GM21825 (cell line): Measurements from ENCODE around the gene UBAP1L.
"Not testable (repeated sequence)": the region's sequence is repeated elsewhere in the genome, so short reads cannot be mapped to it uniquely, and the experiment has no call there.

ENCODE experiments used
- ATAC-seq: cut with Tn5 transposase; IDR thresholded peaks from one replicate; pipeline ENCODE4 v1.9.1; 2021; ENCODE audit warnings: mild to moderate bottlenecking, moderate library complexity; ENCODE audit not compliant: unreplicated experiment

The UBAP1L gene

GRCh38 chr15:65115086-65115485, at the start of gene UBAP1L:
UBAP1L (minus strand) TSS chr15:65115200; CDS start chr15:65106215, 8,985 bp downstream.
- no peak for ATAC-seq

- ATAC-seq: no peak
Measured at GRCh38 chr15:65164139-65164538, 49.1 kb upstream of the UBAP1L start.

DNA sequence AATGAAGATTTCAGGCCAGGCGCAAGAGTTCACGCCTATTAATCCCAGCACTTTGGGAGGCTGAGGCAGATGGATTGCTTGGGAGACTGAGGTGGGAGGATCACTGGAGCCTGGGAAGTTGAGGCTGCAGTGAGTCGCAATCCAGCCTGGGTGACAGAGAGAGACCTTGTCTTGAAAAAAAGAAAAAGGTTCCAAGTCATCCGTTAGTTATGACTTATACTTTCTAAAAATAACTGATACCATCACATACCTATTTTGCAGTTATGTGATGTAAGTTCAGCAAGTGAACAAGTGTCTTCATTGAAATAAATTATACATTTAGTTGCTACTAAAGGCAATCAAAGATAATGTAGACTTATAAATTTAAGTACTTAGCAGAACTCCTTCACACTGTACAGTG, 48.0 kb upstream of the UBAP1L start:
- no peak for ATAC-seq

DNA sequence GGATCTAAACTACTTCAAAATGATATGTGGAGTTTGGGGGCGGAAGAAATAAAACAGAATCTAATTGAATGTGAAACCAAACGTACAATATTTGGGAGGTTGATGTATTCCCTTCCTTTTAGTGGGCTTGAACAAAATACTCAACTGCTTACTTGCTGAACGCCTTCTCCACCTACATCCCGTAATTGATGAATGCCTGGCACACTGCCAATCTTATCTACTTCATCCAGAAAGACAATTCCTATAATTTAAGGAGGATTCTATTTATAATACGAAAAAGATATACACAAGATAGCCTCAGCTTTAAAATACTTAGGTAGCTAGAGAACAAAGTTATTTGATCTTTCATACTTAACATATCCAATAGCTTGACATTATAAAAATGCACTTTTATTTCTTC, 41.7 kb upstream of the UBAP1L start:
- ATAC-seq: no peak

DNA sequence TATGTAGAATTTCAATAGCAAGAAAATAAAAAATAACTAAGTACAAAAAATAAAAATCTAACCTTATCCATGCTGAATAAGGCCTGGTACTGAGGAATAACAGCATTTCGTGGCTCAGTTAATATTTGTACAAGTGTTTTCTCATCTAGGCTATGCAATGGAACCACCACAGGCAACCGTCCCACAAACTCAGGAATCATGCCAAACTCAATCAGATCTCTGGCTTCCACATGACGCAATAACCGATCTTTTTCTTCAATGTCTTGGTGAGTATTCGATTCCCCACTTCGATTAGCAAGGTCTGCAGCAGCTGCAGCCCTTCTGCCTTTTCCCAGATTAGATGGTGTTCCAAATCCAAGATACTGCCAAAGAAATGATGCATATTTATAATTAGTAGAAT, 39.7 kb upstream of the UBAP1L start:
- no peak for ATAC-seq

GRCh38 chr15:65147902-65148301, 32.9 kb upstream of the UBAP1L start:
- ATAC-seq: no peak

- ATAC-seq: no peak
Measured at GRCh38 chr15:65146438-65146837, 31.4 kb upstream of the UBAP1L start.

- not testable (repeated sequence) for ATAC-seq
Measured at GRCh38 chr15:65138631-65139030, 23.6 kb upstream of the UBAP1L start.

DNA sequence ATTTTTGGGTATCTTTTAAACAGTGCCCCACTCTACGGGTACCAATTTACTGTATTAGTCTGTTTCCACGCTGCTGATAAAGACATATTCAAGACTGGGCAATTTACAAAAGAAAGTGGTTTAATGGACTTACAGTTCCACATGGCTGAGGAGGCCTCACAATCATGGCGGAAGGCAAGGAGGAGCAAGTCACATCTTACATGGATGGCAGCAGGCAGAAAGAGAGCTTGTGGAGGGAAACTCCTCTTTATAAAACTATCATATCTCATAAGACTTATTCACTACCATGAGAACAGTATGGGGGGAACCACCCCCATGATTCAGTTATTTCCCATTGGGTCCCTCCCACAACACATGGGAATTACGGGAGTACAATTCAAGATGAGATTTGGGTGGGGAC, 22.9 kb upstream of the UBAP1L start:
- not testable (repeated sequence) for ATAC-seq

DNA sequence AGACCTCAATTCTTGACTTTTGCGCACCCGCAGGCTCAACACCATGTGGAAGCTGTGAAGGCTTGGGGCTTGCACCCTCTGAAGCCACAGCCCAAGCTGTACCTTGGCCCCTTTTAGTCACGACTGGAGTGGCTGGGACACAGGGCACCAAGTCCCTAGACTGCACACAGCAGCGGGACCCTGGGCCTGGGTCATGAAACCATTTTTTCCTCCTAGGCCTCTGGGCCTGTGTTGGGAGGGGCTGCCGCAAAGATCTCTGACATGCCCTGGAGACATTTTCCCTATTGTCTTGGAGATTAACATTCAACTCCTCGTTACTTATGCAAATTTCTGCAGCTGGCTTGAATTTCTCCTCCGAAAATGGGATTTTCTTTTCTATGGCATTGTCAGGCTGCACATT, 22.1 kb upstream of the UBAP1L start:
- ATAC-seq: not testable (repeated sequence)

GRCh38 chr15:65134538-65134937, 19.5 kb upstream of the UBAP1L start:
- no peak for ATAC-seq

DNA sequence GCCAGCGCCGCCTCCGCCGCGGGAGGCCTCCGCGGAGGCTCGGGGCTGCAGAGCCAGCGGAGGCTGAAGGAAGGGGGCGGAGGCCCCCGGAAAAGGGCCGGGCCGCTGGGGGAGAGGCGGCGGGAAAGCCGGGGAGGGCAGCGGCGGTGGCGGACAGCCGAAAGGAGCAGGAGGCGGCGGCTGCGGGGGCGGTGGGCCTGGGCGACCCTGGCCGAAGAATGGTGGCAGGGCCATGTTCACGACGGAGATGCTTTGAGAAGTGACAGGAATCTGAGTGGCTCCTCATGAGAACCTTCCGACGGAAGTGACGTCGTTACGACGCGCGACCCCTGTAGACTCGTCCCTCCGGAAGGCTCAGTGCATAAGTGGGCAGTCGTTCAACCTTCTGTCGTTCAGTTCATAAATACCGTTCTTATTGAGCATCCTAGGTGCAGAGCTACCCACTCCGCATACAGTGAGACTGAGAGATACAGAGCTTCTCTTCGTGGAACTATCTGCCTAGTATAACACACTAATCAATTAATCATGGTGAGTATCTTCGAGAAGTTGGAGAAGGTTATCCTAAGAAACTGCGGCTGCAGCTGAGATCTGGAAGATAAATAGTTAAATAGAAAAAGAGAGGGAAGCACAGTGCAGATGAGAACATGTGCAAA, 18.7 kb upstream of the UBAP1L start, which contains the start of gene PDCD7:
PDCD7 (minus strand) TSS at position 261 of the 653 bp plus-strand sequence; CDS start at position 234, 27 bp downstream.
- peak; percentile 88 for ATAC-seq

- ATAC-seq: peak; percentile 37
Measured at GRCh38 chr15:65132878-65133547, 18.0 kb upstream of the UBAP1L start.

GRCh38 chr15:65130941-65131340, 15.9 kb upstream of the UBAP1L start:
- no peak for ATAC-seq

DNA sequence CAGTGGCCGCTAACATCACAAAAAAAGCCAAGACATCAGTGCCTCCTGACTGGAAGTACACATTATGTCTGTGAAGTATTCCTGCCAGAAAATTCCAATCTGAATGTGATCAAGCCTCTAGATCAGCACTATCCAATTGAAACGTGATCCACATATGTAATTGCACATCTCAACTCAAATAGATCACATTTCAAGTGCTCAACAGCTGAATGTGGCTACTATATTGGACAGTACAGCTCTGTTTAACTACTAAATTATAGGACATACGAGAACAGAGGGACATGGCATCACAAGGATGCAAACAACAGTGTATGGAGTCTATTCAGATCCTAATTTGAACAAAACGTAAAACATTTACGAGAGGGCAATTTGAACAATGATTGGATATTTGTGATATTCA, 542 bp upstream of the UBAP1L start:
- ATAC-seq: no peak

DNA sequence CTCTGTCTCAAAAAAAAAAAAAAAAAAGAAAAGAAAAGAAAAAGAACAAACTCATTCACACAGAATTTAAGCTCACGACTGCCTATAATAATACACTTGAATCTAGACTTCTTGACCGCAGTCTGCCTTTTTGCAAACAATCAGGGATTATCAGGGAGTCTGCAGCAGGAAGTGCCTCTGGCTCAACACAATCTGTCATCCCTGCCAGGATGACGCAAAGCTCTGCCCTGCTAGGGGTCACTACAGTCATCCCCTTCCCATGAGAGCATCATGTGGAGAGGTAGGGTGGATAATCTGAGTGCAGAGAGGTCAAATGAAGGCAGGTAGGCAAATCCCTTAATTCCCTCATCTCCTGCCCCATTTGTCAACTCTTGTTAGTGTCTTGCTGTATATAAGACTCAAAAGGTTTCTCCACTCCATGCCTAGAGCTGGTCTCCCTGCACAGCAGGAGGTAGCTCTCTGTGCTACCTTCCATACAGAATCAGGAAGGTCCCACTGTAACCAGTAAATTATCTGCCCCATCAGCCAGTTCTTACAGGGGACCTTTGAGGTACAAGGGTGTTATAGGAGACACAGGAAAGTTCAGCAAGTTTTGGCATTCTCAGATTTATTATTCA, 4.2 kb downstream of the UBAP1L start:
- ATAC-seq: no peak

DNA sequence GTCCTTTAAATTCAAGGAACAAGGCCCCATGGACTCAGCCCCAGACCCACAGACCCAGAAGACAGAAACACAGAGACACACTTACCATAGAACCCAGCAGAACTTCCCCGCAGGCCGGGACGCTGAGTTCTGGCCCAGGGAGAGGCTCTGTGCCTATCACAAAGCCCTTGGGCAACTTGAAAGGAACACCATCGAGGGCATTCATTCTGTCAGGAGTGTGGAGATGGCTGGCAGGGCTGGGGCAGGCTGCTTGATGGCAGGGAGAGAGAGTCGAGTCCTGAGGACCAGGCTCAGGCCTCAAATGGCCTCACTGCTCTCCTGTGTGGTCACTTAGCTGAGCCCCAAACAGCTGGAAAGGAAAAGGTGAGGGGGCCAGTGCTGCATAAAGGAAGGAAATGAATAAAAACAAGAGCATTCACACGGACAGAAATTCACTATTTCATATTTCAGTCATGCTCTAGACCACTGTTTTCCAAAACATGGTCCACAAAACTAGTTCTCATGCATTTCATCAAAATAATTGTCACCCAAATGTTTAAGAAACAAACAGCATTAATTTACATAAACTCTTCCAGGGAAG, 8.9 kb downstream of the UBAP1L start:
- ATAC-seq: no peak

DNA sequence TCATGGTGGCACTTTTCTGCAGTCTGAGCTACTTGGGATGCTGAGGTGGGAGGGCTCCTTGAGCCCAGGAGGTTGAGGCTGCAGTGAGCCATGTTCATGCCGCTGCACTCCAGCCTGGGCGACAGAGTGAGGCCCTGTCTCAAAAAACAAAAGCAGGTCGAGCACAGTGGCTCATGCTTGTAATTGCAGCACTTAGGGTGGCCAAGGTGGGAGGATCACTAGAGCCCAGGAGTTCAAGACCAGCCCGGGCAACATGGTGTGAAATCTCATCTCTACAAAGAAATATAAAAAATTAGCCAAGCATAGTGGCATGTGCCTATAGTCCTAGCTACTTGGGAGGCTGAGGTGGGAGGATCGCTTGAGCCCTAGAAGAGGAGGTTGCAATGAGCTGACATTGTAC, 10.0 kb downstream of the UBAP1L start:
- no peak for ATAC-seq

GRCh38 chr15:65102912-65103311, 12.1 kb downstream of the UBAP1L start:
- no peak for ATAC-seq

DNA sequence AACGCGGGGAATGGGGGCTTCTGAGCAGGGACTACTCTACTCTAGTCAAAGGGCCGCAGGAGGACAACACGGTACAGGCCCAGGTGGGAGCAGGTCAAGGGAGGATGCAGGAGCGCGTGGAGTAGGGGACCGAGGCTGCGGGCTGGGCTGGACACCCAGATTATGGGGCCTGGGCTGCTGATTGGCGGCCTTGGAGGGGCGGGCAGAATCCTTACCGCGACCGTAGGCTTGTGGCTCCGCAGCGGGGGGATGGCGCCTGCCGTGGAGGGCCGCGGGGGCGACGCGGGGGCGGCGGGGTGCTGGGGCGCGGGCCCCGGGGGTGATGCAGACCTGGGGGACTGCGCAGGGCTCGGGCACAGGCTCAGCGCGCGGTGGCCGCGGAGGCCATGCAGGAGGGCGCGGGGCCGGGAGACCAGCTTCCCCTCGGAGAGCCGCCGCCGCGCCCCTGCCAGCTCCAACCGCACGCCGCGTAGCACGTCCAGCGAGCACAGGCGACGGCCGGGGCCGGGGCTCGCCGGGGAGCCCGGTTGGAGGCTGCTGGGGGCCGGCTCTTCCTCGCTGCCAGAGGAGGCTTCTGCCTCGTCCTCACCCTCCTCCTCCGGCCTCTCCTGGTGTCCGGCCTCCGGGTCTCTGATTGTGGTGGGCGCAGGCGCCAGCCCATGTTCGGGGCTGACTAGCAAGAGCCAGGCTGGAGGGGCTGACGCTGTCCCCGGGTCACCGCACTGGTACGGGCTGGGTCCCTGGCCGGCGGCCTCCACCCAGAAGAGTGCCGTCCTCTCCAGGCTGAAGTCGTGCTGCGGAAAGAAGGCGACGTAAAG, 12.9 kb downstream of the UBAP1L start:
- ATAC-seq: no peak

GRCh38 chr15:65101411-65101890, 13.5 kb downstream of the UBAP1L start:
- no peak for ATAC-seq
